Measurements from ENCODE around the gene HLCS.

HLCS gene

DNA sequence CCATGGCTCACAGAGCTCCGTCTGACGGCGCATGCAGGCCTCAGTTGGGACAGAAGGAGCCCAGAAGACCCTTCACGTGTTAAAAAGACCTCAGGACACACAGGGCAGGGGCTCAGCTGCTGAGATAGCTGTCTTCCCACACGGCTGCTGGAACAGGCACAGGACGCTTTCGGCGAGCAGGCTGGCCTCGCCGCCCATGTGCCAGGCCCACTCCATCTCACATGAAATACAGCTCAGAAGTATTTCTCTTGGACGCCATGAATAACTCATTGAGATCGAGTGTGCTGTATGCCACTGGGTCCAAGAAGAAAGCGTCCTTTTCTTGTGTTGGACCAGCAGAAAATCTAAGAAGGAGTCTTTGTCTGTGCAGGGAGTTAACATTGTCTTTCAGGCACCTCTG lies 198.0 kb downstream of the HLCS start:
- TF ChIP-seq, protein P1, sequence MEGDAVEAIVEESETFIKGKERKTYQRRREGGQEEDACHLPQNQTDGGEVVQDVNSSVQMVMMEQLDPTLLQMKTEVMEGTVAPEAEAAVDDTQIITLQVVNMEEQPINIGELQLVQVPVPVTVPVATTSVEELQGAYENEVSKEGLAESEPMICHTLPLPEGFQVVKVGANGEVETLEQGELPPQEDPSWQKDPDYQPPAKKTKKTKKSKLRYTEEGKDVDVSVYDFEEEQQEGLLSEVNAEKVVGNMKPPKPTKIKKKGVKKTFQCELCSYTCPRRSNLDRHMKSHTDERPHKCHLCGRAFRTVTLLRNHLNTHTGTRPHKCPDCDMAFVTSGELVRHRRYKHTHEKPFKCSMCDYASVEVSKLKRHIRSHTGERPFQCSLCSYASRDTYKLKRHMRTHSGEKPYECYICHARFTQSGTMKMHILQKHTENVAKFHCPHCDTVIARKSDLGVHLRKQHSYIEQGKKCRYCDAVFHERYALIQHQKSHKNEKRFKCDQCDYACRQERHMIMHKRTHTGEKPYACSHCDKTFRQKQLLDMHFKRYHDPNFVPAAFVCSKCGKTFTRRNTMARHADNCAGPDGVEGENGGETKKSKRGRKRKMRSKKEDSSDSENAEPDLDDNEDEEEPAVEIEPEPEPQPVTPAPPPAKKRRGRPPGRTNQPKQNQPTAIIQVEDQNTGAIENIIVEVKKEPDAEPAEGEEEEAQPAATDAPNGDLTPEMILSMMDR (IDR thresholded peaks at IDR 0.05; ENCODE audit: low read depth, low read length), result no peak
- no peak overlapping the region for H3K4me3 ChIP-seq (replicated peaks in 1 of 2; ENCODE audit: low read depth in 2 of 2, low read length in 2 of 2)
- DNase-seq (ENCODE audit: low read depth in 2 of 2), result no peak

DNA sequence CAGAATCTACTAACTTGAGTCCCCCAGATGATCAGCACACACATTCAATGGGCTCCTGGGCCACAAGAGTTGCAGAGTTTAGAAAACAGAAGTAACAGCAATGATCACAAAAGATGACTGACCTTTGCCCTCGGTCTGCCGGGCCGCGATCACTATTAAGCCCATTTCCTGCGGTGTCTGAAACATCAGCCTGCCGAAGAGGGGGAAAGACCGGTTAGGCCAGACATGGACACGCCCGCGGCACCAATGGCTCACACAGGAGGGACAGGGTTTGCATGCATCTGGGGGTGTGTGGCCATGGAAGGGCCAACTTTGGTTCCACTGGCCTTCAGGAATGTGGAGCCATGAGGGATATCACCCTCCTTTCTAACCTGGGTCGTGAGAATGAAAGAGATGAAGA lies 199.4 kb downstream of the HLCS start:
- no peak for DNase-seq (ENCODE audit: low read depth in 2 of 2)
- TF ChIP-seq, protein P1 (IDR thresholded peaks at IDR 0.05; ENCODE audit: low read depth, low read length), result no peak

DNA sequence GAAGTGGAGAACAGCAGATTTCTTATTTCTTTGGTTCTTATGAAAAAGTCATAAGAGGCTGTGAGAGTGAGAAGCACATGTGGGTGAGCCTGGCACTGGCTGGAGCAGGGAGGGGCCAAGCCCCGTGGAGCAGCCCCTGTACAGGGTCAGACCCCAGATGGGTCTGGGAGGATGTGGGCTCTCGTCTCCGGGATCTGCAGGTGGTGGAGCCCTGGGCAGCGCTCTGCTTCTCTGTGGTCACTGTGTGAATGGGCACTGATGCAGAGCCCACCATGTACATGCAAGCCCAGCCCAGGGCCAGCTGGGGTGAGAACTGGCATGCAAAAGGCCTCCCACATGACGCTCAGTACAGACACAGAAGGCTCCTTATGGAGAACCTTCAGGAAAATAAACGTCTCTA lies 200.0 kb downstream of the HLCS start:
- no peak for DNase-seq (ENCODE audit: low read depth in 2 of 2)
- TF ChIP-seq, protein P1 (IDR thresholded peaks at IDR 0.05; ENCODE audit: low read depth, low read length), result no peak

More for the DNA sequence above, 199.4 kb downstream of the HLCS start:
- no peak overlapping the region for H3K4me3 ChIP-seq (replicated peaks in 1 of 2; ENCODE audit: low read depth in 2 of 2, low read length in 2 of 2)

DNA sequence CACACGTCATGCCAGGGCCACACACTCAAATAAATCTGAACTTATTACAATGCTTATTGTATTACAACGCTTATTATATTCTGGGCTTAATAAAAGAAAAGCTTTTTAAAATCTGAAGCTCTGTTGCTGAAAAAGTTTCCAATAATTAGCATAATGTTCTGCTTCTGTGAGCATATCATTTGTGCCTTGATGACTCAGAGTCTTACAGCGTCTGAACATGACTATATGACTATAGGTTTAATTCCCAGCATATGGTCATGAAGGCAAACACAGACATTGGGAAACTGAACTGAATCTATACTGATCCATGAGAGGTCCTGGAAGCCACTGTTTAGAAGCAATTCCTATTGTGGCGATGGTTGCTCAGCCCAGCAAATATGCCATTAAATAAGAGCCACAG lies 201.2 kb downstream of the HLCS start:
- no peak overlapping the region for H3K4me3 ChIP-seq (replicated peaks in 1 of 2; ENCODE audit: low read depth in 2 of 2, low read length in 2 of 2)
- TF ChIP-seq, protein P1 (IDR thresholded peaks at IDR 0.05; ENCODE audit: low read depth, low read length), result no peak
- DNase-seq (ENCODE audit: low read depth in 2 of 2), result no peak

More for the DNA sequence above, 200.0 kb downstream of the HLCS start:
- H3K4me3 ChIP-seq (replicated peaks in 1 of 2; ENCODE audit: low read depth in 2 of 2, low read length in 2 of 2), result no peak overlapping the region

DNA sequence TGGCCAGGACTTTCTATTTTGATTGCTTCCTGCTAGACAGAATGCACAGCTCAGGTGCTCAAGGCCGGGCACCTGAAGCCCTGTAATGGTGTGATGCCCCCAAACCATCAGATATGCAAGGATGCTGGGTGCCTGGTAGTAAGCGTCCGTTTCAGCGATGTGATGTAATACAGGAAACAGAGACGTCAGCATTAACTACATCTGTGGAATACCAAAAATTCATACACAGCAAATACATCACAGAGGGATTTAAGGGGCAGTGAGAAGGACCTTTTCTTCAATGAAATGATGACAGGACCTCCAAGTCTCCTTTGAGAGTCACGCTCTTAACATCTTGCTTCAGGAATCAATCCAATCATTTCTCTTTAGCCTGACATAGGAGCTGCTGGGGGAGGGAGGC lies 203.2 kb downstream of the HLCS start:
- no peak for DNase-seq (ENCODE audit: low read depth in 2 of 2)
- TF ChIP-seq, protein P1 (IDR thresholded peaks at IDR 0.05; ENCODE audit: low read depth, low read length), result no peak
- H3K4me3 ChIP-seq (replicated peaks in 1 of 2; ENCODE audit: low read depth in 2 of 2, low read length in 2 of 2), result no peak overlapping the region

DNA sequence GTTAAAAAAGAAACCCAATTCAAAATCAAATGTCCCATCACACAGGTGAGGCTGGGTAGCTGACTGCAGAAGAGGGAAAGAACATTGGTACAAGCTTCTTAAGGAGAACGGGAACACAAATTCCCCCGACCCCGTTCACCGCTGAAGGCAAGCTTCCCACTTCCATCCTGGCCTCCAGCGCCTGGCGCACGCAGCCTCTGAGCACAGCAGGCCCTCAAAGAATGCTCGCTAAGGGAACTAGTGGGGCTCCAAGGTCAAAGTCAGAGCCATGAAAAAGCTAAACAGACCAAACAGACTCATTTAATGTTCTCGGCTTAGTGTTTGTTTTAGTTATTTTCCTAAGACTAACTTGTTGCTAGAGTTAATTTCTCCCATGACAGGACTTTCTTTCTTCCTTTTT lies 203.8 kb downstream of the HLCS start:
- DNase-seq (ENCODE audit: low read depth in 2 of 2), result no peak
- no peak overlapping the region for H3K4me3 ChIP-seq (replicated peaks in 1 of 2; ENCODE audit: low read depth in 2 of 2, low read length in 2 of 2)
- TF ChIP-seq, protein P1 (IDR thresholded peaks at IDR 0.05; ENCODE audit: low read depth, low read length), result no peak

DNA sequence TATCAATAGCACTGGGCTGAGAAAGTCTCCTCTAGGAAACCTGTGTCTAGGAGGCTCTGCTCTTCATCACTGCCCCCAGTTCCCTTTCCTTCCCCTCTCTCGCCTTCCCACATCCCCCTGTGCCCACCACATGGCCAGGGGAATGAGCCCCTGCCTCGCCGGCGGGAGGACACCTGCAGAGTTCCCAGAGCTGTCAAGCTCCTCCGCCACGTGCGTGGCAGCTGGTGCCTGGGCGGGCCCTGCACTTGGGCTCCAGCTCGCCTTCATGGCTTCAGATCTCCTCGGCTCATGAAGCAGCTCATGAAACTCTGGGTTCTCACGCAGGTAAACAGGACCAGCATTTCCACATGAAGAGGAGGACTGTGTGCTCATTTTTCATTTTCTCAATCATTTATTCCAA lies 204.8 kb downstream of the HLCS start:
- DNase-seq (ENCODE audit: low read depth in 2 of 2), result no peak
- TF ChIP-seq, protein P1 (IDR thresholded peaks at IDR 0.05; ENCODE audit: low read depth, low read length), result no peak
- no peak overlapping the region for H3K4me3 ChIP-seq (replicated peaks in 1 of 2; ENCODE audit: low read depth in 2 of 2, low read length in 2 of 2)

Data from cardiac fibroblast (primary cell).